Measurements from ENCODE around the gene RPUSD3. TPM values are rescaled to one million over a fixed set of nuclear protein-coding genes. Genes with fewer than 3 reads are reported as not detected.

The RPUSD3 gene
- total and polyA plus RNA-seq, 10 donors: 21.3 to 41.7 (median 30.0) TPM

GRCh38 chr3:9815986-9816385, 27.8 kb downstream of the RPUSD3 start:
- no peak for DNase-seq
- peaks cover 0 to 7% (median 2%) of the 10 kb centered on the region in 6 donors for H3K4me1 ChIP-seq
- H3K27ac ChIP-seq: no peak overlapping the region
- TF ChIP-seq, protein P1, sequence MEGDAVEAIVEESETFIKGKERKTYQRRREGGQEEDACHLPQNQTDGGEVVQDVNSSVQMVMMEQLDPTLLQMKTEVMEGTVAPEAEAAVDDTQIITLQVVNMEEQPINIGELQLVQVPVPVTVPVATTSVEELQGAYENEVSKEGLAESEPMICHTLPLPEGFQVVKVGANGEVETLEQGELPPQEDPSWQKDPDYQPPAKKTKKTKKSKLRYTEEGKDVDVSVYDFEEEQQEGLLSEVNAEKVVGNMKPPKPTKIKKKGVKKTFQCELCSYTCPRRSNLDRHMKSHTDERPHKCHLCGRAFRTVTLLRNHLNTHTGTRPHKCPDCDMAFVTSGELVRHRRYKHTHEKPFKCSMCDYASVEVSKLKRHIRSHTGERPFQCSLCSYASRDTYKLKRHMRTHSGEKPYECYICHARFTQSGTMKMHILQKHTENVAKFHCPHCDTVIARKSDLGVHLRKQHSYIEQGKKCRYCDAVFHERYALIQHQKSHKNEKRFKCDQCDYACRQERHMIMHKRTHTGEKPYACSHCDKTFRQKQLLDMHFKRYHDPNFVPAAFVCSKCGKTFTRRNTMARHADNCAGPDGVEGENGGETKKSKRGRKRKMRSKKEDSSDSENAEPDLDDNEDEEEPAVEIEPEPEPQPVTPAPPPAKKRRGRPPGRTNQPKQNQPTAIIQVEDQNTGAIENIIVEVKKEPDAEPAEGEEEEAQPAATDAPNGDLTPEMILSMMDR (IDR thresholded peaks at IDR 0.05 in 8 of 11, conservative IDR thresholded peaks at IDR 0.05 in 3 of 11): no peak
- no peak for TF ChIP-seq POLR2AphosphoS5 (IDR thresholded peaks at IDR 0.05)
- no peak for TF ChIP-seq POLR2A (IDR thresholded peaks at IDR 0.05)
- intact Hi-C loops (cut with DNase I; ENCODE audit: low total_unique reads): no loop called here
- 88 to 92% (median 89%) methylated on average over 9 of the region's 9 CpGs for WGBS, 5 donors
- no peaks in the 10 kb centered on the region for H3K9me3 ChIP-seq
- H3K27me3 ChIP-seq (replicated peaks in 1 of 7): no peaks in the 10 kb centered on the region
- H3K36me3 ChIP-seq: peaks cover 0 to 97% (median 0%) of the 10 kb centered on the region in 6 donors
- H3K4me3 ChIP-seq: no peak overlapping the region

DNA sequence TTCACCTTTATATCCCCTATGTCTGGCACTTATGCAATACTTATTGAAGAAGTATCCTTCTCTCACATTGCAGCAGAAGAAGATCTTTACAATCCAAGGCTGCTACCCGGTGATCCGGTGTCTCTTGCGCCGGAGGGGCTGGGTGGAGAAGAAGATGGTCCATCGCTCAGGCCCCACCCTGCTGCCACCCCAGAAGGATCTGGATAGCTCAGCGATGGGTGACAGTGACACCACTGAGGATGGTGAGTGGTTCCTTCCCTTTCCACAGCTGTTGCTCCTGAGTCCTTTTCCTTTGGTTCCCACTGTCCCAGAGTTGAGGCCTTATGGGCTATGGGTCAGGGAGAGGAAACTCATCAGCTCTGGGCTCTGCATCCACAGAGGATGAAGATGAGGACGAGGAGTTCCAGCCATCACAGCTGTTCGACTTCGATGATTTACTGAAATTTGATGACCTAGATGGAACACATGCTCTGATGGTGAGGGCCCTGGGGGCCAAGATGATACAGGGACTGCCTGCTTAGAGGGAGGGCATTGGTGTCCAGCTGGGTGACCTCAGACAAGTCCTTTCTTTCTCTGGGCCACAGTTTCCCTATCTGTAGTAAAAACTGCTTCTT, 30.8 kb downstream of the RPUSD3 start:
- 91 to 97% (median 95%) methylated on average over 9 of the region's 9 CpGs for WGBS, 5 donors

DNA sequence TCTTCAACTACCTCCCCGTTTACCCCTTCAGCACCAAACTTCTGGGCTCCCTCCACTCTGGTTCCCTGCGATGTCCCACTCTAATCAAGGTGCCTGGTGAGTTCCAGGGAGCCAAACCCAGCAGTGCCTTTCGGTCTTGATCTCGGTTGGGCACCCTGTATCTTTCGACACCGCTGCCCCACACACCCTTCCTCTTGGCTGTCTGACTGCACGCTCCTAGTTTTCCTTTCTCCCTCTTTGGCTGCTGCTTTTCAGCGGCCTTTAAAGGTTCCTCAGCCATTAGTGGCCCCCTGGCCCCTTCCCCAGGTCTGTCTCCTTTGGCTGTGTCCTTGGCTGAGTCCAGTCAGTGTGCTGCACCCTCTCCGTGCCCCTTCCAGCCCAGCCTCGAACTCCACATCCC, 33.0 kb downstream of the RPUSD3 start:
- peaks cover 4 to 55% (median 31%) of the 10 kb centered on the region in 6 donors for H3K4me1 ChIP-seq
- peak overlapping the region; percentile 91 to 97 (median 94) for H3K27ac ChIP-seq
- H3K9me3 ChIP-seq: no peaks in the 10 kb centered on the region
- peaks cover 0 to 76% (median 16%) of the 10 kb centered on the region in 6 donors for H3K36me3 ChIP-seq
- peak overlapping the region; percentile 53 to 86 (median 70) for H3K4me3 ChIP-seq
- 61 to 80% (median 67%) methylated on average over 10 of the region's 10 CpGs for WGBS, 5 donors
- intact Hi-C loops (cut with DNase I; ENCODE audit: low total_unique reads): no loop called here
- TF ChIP-seq, protein P1 (IDR thresholded peaks at IDR 0.05 in 8 of 11, conservative IDR thresholded peaks at IDR 0.05 in 3 of 11): no peak
- no peak for TF ChIP-seq POLR2AphosphoS5 (IDR thresholded peaks at IDR 0.05)
- TF ChIP-seq POLR2A (IDR thresholded peaks at IDR 0.05): no peak
- peak; percentile 67 for DNase-seq
- H3K27me3 ChIP-seq (replicated peaks in 1 of 7): no peaks in the 10 kb centered on the region

More for the DNA sequence above, 30.8 kb downstream of the RPUSD3 start:
- no peak overlapping the region for H3K4me3 ChIP-seq
- TF ChIP-seq, protein P1 (IDR thresholded peaks at IDR 0.05 in 8 of 11, conservative IDR thresholded peaks at IDR 0.05 in 3 of 11): no peak
- TF ChIP-seq POLR2A (IDR thresholded peaks at IDR 0.05): no peak
- no peaks in the 10 kb centered on the region for H3K9me3 ChIP-seq
- peaks cover 4 to 37% (median 28%) of the 10 kb centered on the region in 6 donors for H3K4me1 ChIP-seq
- DNase-seq: peak; percentile 33
- no peak overlapping the region for H3K27ac ChIP-seq
- intact Hi-C loops (cut with DNase I; ENCODE audit: low total_unique reads): no loop called here
- no peaks in the 10 kb centered on the region for H3K27me3 ChIP-seq (replicated peaks in 1 of 7)
- peaks cover 0 to 76% (median 0%) of the 10 kb centered on the region in 6 donors for H3K36me3 ChIP-seq

GRCh38 chr3:9810433-9810770, 33.4 kb downstream of the RPUSD3 start:
- TF ChIP-seq POLR2A (IDR thresholded peaks at IDR 0.05) (no peak), POLR2AphosphoS5 (IDR thresholded peaks at IDR 0.05) (no peak)
- TF ChIP-seq, protein P1 (IDR thresholded peaks at IDR 0.05 in 8 of 11, conservative IDR thresholded peaks at IDR 0.05 in 3 of 11): no peak
- H3K4me1 ChIP-seq: peaks cover 4 to 58% (median 31%) of the 10 kb centered on the region in 6 donors
- no peaks in the 10 kb centered on the region for H3K27me3 ChIP-seq (replicated peaks in 1 of 7)
- intact Hi-C loops (cut with DNase I; ENCODE audit: low total_unique reads): no loop called here
- H3K4me3 ChIP-seq: peak overlapping the region; percentile 53 to 86 (median 70)
- WGBS, 5 donors: 12 to 26% (median 16%) methylated on average over 14 to 18 of the region's 18 CpGs
- H3K27ac ChIP-seq: peak overlapping the region; percentile 91 to 97 (median 94)
- no peaks in the 10 kb centered on the region for H3K9me3 ChIP-seq
- no peak for DNase-seq
- H3K36me3 ChIP-seq: peaks cover 0 to 76% (median 21%) of the 10 kb centered on the region in 6 donors

All from spleen (tissue), 11 donors.